Spleen (tissue), 7 donors: ENCODE results near the gene WNT8A.

Source experiments
- POLR2A ChIP-seq, 3 donors: fragments of 450-650 bp; IDR thresholded peaks; one replicate each; pipeline ENCODE4 v1.5.1; 2017; ENCODE audit warnings: antibody characterized with exemption in 3 of 3, mild to moderate bottlenecking in 1 of 3
- TF ChIP-seq, protein P1 (sequence below), 11 experiments: fragments of 200-600 bp in 7 of 11; fragments of 450-650 bp in 4 of 11; sonication (generic) in 4 of 11; IDR thresholded peaks in 8 of 11; conservative IDR thresholded peaks in 3 of 11; 1 replicate in 7 of 11; 2 replicates in 4 of 11; pipeline versions ENCODE4 v1.4.0 to v1.8.0; 2016 to 2021; ENCODE audit warnings: antibody characterized with exemption in 11 of 11, inconsistent platforms in 4 of 11, mild to moderate bottlenecking in 1 of 11
- donor health status: DM: no; HTN: no; CAD: no; lungs with moderate emphysema.
- donor health status: DM: no; HTN: no; CAD: no.
- donor health status: DM: no; HTN: no; CAD: no.

DNA sequence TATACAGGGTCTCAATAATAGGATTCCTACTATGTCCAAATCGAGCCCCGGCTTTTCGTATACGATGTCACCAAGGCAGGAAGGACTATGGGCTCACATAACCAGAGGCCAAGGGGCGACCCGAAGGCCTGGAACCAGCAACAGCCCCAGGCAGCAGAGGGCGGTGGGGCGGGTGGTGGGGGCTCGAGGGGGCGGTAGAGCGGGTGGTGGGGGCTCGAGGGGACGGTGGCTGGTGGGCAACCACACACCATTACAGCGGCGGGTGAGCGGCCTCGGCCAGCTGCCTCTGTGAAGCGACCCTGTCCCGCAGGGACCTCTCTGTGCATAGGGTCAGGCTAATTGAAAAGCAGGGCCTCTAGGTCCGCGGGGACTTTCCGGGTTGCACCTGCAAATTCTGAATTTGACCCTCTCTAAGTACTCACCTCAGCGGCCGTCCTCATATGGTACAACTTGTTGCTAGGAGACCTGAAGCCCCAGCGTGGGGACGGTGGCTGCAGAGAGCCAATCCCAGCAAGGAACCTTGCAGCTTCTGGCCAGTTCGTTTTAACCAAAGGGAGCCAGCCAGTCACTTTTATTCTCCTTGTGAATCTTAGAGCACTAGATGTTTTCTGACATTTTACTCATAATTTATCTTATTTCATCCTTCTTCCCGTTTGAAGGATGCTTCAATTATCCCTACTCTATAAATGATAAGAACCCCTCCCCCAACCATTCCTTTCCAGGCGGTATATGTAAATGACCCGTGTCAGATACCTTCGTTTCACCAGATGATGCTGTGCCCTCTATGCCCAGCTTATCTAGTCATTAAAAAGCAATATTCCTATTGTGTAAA is 55.3 kb downstream of the WNT8A start, which contains the start of gene NME5:
- TF ChIP-seq POLR2A (IDR thresholded peaks at IDR 0.05), result no peak
- TF ChIP-seq, protein P1, sequence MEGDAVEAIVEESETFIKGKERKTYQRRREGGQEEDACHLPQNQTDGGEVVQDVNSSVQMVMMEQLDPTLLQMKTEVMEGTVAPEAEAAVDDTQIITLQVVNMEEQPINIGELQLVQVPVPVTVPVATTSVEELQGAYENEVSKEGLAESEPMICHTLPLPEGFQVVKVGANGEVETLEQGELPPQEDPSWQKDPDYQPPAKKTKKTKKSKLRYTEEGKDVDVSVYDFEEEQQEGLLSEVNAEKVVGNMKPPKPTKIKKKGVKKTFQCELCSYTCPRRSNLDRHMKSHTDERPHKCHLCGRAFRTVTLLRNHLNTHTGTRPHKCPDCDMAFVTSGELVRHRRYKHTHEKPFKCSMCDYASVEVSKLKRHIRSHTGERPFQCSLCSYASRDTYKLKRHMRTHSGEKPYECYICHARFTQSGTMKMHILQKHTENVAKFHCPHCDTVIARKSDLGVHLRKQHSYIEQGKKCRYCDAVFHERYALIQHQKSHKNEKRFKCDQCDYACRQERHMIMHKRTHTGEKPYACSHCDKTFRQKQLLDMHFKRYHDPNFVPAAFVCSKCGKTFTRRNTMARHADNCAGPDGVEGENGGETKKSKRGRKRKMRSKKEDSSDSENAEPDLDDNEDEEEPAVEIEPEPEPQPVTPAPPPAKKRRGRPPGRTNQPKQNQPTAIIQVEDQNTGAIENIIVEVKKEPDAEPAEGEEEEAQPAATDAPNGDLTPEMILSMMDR (IDR thresholded peaks at IDR 0.05 in 8 of 11, conservative IDR thresholded peaks at IDR 0.05 in 3 of 11), result no peak
